Psoas muscle (tissue), 8 donors: ENCODE data around the gene POTEF. TPM values are rescaled to one million over a fixed set of nuclear protein-coding genes. Genes with fewer than 3 reads are reported as not detected.
"Not testable (repeated sequence)": the region's sequence is repeated elsewhere in the genome, so short reads cannot be mapped to it uniquely, and the experiment has no call there.

Source experiments
- ATAC-seq, 4 donors: fragments of 200-7000 bp; cut with Tn5 transposase; one replicate each; pipeline ENCODE4 v1.9.1; 2020; ENCODE audit warnings: moderate library complexity in 3 of 4, mild to moderate bottlenecking in 2 of 4
- DNase-seq, 2 donors: peaks; one replicate each; pipeline ENCODE4 v3.0.0-alpha.2; 2020
- H3K27ac ChIP-seq: fragments of 200-600 bp; one replicate; pipeline ENCODE4 v1.8.0; 2022
- H3K27me3 ChIP-seq, 3 donors: fragments of 200-600 bp in 1 of 3; one replicate each; pipeline versions ENCODE4 v1.6.1 to v1.8.0; 2013 to 2022; ENCODE audit warnings: low read length in 2 of 3, mild to moderate bottlenecking in 2 of 3, moderate library complexity in 1 of 3; ENCODE audit not compliant: insufficient read depth in 3 of 3
- H3K36me3 ChIP-seq, 2 donors: fragments of 200-600 bp in 1 of 2; one replicate each; pipeline versions ENCODE4 v1.6.1 to v1.8.0; 2013 to 2022; ENCODE audit warnings: low read depth in 1 of 2, mild to moderate bottlenecking in 1 of 2, moderate library complexity in 1 of 2; ENCODE audit not compliant: insufficient read depth in 1 of 2
- H3K4me1 ChIP-seq: fragments of 200-600 bp; one replicate; pipeline ENCODE4 v1.8.0; 2022
- H3K4me3 ChIP-seq: fragments of 200-600 bp; one replicate; pipeline ENCODE4 v1.8.0; 2022; ENCODE audit warnings: mild to moderate bottlenecking
- H3K9me3 ChIP-seq: fragments of 200-600 bp; one replicate; pipeline ENCODE4 v1.8.0; 2022
- CTCF ChIP-seq: fragments of 200-600 bp; IDR thresholded peaks from one replicate; pipeline ENCODE4 v1.8.0; 2022; ENCODE audit warnings: antibody characterized with exemption
- WGBS, 3 donors: extraction: QIAGEN DNeasy Blood & Tissue Kit; methylation state at CpG; one replicate each; pipeline versions ENCODE4 v1.1.6 to v1.1.7; 2013; 5-methylcytosine and 5-hydroxymethylcytosine counted together
- intact Hi-C, 2 donors: fragments of 100-400 bp; cut with DNase I; formaldehyde crosslinking; loops; one replicate each; pipeline versions ENCODE4 v1.11.0 to v1.14.2; 2022
- polyA plus RNA-seq, 3 donors: library from polyadenylated mRNA; stranded (reverse); fragments of 200-250 nt; gene quantifications; one replicate each; pipeline ENCODE4 v1.2.3, GENCODE V29; 2013
- total RNA-seq, 4 donors: library from RNA; stranded (reverse); fragmentation: NEBNext Ultra II Directional in 2 of 4; extraction: Animal tissue kit (Norgen Biotek cat#: 25700) in 2 of 4; gene quantifications; one replicate each; pipeline versions ENCODE4 v1.2.1 to v1.2.4, GENCODE V29; 2021 to 2023
- donor health status: healthy with polysubstance abuse.
- donor health status: DM: no; HTN: no; CAD: no; lungs with moderate emphysema.
- donor health status: Bipolar disorder and iron deficiency.
- donor health status: healthy.
- donor health status: DM: yes; HTN: yes; CAD: no.
- donor health status: DM: no; HTN: no; CAD: no.
- donor health status: DM: no; HTN: no; CAD: no.
- donor health status: DM: yes; HTN: yes; CAD: no.

Gene POTEF
- total and polyA plus RNA-seq, 7 donors = not detected

DNA sequence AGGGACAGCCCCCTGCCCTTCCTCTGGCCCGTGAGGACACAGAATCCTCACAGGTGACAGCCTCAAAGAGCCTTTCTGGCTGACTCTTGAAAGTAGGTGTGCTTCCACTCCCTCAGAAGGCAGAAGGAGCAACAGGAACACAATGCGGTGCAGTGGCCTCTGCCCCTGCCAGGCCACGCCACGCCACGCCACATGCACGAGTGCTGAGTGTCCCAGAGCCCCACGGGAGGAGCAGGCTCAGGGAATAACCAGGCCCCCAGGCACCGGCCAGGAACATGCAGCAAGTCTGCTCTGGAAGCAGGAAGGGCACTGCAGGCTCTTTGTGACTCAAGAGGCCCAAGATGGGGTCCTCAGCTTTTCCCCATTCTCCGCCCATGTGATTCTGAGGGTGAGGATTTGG is 33.9 kb upstream of the POTEF start:
- no peaks in the 10 kb centered on the region for H3K27me3 ChIP-seq
- no peaks in the 10 kb centered on the region for H3K4me1 ChIP-seq
- no peak for TF ChIP-seq CTCF
- intact Hi-C loops = no loop called here
- DNase-seq (peak in 1 of 2 donors; percentile 31), ATAC-seq (no peak)
- no peak overlapping the region for H3K4me3 ChIP-seq
- no peak overlapping the region for H3K27ac ChIP-seq
- peaks cover 8 to 73% of the 10 kb centered on the region in 2 donors for H3K36me3 ChIP-seq
- WGBS, 3 donors = 93 to 96% (median 95%) methylated on average over 9 of the region's 9 CpGs
- no peaks in the 10 kb centered on the region for H3K9me3 ChIP-seq

- WGBS, 3 donors = 91 to 95% (median 91%) methylated on average over 6 to 7 of the region's 7 CpGs
- peak in 1 of 2 donors; percentile 10 for DNase-seq
Observed at GRCh38 chr2:130162486-130162885, 33.5 kb upstream of the POTEF start.

DNA sequence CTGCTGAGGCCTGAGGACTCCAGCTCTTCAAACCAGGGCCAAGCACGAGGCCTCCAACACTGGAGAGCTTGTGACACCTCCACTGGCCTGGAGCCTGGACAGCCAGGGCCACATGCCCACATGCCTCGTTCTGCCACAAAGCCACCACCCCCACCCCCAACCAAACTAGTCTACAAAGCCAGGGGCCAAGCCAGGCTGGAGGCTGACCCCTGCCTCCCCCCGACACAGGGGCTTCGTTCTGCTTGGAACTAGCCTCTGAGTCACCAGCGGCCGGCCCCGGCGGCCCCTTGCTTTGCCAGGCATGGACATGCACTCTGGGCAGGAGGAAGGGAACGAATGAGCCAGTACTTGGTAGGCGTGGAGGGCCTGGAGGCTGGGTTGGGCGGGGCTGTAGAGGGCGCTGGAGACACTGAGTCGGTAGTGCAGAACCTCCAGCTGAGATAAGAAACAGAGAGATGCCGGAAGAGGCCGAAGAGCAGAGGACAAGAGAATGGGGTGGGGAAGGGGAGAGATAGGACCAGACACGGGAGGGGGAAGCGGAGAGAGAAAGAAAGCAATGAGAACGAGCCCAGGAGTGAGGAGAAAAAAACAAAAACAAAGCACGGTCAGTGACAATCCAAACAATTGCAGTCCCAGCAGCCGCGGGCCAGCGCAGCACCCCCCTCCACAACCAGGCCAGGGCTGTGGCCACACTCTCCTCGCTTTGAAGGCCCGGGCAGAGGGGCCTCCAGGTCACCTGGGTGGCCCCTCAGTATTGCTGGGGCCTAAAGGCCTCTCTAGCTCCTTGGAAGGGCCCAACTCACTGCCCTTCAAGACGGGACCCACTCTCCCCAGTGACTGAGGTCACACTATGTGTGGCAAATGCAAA is 32.0 kb upstream of the POTEF start:
- H3K4me1 ChIP-seq, H3K27me3 ChIP-seq, H3K9me3 ChIP-seq, intact Hi-C loops, H3K27ac ChIP-seq, H3K4me3 ChIP-seq, ATAC-seq: not testable (repeated sequence)
- H3K36me3 ChIP-seq = peaks cover 4 to 59% of the 10 kb centered on the region in 2 donors
- 82 to 85% (median 83%) methylated on average over 19 to 25 of the region's 25 CpGs for WGBS, 3 donors
- DNase-seq = peak in 1 of 2 donors; percentile 19

More at GRCh38 chr2:130162486-130162885, 33.5 kb upstream of the POTEF start:
- H3K36me3 ChIP-seq = peaks cover 8 to 73% of the 10 kb centered on the region in 2 donors
- intact Hi-C loops, H3K9me3 ChIP-seq, H3K27ac ChIP-seq, ATAC-seq, H3K4me3 ChIP-seq, H3K27me3 ChIP-seq, H3K4me1 ChIP-seq: not testable (repeated sequence)

DNA sequence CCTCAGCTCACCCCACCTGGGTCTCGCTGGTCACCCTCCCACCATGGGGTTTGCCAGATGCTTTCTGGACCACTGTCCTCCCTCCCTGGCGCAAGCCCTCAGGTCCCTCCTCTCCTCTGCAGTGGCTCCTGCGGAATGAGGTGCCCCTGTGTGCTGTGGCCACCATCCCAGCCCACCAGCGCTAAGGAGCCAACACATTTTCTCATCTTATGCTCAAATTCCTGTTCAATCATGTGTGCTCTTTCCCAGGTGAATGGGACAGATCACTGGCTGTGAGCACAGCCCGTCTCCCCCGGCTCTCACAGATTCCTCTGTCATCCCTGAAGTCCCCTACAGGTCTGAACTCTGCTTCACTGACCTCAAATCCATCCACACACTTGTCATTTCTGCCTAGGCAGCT is 31.1 kb upstream of the POTEF start:
- 94 to 99% (median 98%) methylated on average over 6 of the region's 6 CpGs for WGBS, 3 donors
- intact Hi-C loops = no loop called here
- DNase-seq (peak in 1 of 2 donors; percentile 14), ATAC-seq (no peak)
- H3K27ac ChIP-seq = no peak overlapping the region
- H3K36me3 ChIP-seq = peaks cover 0 to 51% of the 10 kb centered on the region in 2 donors
- no peak for TF ChIP-seq CTCF
- H3K9me3 ChIP-seq = no peaks in the 10 kb centered on the region
- H3K27me3 ChIP-seq = no peaks in the 10 kb centered on the region
- no peaks in the 10 kb centered on the region for H3K4me1 ChIP-seq
- H3K4me3 ChIP-seq = no peak overlapping the region

DNA sequence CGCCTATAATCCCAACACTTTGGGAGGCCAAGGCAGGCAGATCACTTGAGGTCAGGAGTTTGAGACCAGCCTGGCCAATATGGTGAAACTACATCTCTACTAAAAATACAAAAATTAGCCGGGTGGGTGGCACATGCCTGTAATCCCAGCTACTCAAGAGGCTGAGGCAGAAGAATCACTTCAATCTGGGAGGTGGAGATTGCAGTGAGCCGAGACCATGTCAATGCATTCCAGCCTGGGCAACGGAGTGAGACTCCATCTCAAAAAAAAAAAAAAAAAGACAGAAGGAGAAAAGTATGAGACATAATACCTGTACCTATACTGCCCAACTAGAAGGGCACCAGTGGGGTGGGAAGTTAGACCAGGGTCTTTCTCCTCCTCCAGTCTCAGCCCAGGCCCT is 30.4 kb upstream of the POTEF start:
- H3K4me1 ChIP-seq, H3K4me3 ChIP-seq, H3K27me3 ChIP-seq, DNase-seq, ATAC-seq, intact Hi-C loops, H3K9me3 ChIP-seq, H3K27ac ChIP-seq: not testable (repeated sequence)
- WGBS, 3 donors = 90 to 92% (median 91%) methylated on average over 4 of the region's 4 CpGs
- peaks cover 0 to 52% of the 10 kb centered on the region in 2 donors for H3K36me3 ChIP-seq

GRCh38 chr2:130158631-130159030 is 29.6 kb upstream of the POTEF start:
- ATAC-seq (no peak), DNase-seq (peak in 1 of 2 donors; percentile 26)
- Histone ChIP-seq H3K27ac (no peak overlapping the region), H3K27me3 (no peaks in the 10 kb centered on the region), H3K4me1 (no peaks in the 10 kb centered on the region), H3K36me3 (peaks cover 0 to 51% of the 10 kb centered on the region in 2 donors), H3K4me3 (no peak overlapping the region), H3K9me3 (no peaks in the 10 kb centered on the region)
- intact Hi-C loops = no loop called here
- 90 to 97% (median 96%) methylated on average over 9 of the region's 9 CpGs for WGBS, 3 donors
- TF ChIP-seq CTCF = no peak

DNA sequence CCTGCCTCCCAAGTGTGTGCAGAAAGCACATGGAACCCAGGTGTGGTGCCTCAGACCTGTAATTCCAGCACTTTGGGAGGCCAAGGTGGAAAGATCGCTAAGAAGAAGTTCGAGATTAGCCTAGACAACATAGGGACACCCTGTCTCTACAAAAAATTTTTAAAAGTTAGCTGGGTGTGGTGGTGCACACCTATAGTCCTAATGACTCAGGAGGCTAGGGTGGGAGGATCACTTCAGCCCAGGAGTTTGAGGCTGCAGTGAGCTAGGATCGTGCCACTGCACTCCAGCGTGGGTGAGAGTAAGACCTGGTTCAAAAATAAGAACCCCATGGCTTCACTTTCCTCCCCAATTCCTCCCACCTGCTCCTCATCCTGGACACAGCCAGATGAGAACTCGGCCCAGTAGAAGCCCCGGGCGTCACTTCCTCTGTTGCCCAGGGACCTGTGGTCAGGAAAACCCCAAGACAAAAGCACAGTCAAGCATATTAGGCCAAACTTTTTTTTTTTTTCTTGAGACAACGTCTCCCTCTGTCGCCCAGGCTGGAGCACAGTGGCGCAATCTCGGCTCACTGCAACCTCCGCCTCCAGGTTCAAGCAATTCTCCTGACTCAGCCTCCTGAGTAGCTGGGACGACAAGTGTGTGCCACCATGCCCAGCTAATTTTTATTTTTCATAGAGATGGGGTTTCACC is 28.9 kb upstream of the POTEF start:
- H3K27me3 ChIP-seq, ATAC-seq, H3K4me1 ChIP-seq, H3K9me3 ChIP-seq, intact Hi-C loops, H3K27ac ChIP-seq, H3K4me3 ChIP-seq: not testable (repeated sequence)
- peak in 1 of 2 donors; percentile 22 for DNase-seq
- H3K36me3 ChIP-seq = peaks cover 0 to 52% of the 10 kb centered on the region in 2 donors
- WGBS, 3 donors = 75 to 82% (median 78%) methylated on average over 13 of the region's 13 CpGs

DNA sequence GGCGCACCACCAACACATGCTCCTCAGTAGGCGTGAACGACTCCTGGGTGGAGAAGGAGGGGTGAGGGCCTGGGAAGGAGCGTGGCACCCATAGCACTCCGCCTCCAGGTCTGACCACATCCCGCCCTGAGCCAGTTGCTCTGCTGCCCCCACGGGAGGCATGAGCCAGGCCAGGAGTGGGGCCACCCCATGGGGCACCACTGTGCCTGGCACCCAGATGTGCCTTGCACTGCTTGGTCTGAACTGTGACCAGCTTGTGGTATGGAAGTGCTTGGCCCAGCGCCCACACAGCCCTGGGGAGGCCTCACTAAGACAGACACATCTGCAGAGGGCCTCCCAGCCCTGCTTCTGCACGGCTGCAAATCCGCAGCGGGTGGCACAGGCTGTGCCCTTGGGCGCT is 28.3 kb upstream of the POTEF start:
- peak in 1 of 2 donors; percentile 49 for DNase-seq
- peaks cover 0 to 52% of the 10 kb centered on the region in 2 donors for H3K36me3 ChIP-seq
- H3K27me3 ChIP-seq, H3K4me3 ChIP-seq, H3K27ac ChIP-seq, H3K4me1 ChIP-seq, H3K9me3 ChIP-seq, ATAC-seq, intact Hi-C loops: not testable (repeated sequence)
- 85 to 92% (median 92%) methylated on average over 9 to 11 of the region's 12 CpGs for WGBS, 3 donors
